Neural progenitor cell (in vitro differentiated cells): Measurements from ENCODE around the gene SLC25A34. TPM values are rescaled to one million over a fixed set of nuclear protein-coding genes. Genes with fewer than 3 reads are reported as not detected.

Source experiments
- DNase-seq: peaks from one replicate; pipeline ENCODE4 v3.0.0-alpha.2; 2016; ENCODE audit warnings: low spot score
- H2AFZ ChIP-seq: fragments of 200-600 bp; sonication (generic); replicated peaks from 2 replicates; pipeline ENCODE4 v1.6.1; 2016; ENCODE audit warnings: antibody characterized with exemption
- H3F3A ChIP-seq: fragments of 200-600 bp; sonication (generic); 2 replicates; pipeline ENCODE4 v1.6.1; 2016; ENCODE audit warnings: antibody characterized with exemption, low read depth
- H3K27ac ChIP-seq: fragments of 200-600 bp; sonication (generic); 2 replicates; pipeline ENCODE4 v1.5.1; 2016; ENCODE audit warnings: mild to moderate bottlenecking
- H3K27me3 ChIP-seq: fragments of 200-600 bp; sonication (generic); 2 replicates; pipeline ENCODE4 v1.6.1; 2016; ENCODE audit warnings: mild to moderate bottlenecking, moderate library complexity
- H3K36me3 ChIP-seq: fragments of 200-600 bp; sonication (generic); 2 replicates; pipeline ENCODE4 v1.5.1; 2016
- H3K4me1 ChIP-seq: fragments of 200-600 bp; sonication (generic); 2 replicates; pipeline ENCODE4 v1.6.1; 2016; ENCODE audit warnings: mixed run types
- H3K4me2 ChIP-seq: fragments of 200-600 bp; sonication (generic); 2 replicates; pipeline ENCODE4 v1.6.1; 2016
- H3K4me3 ChIP-seq: fragments of 200-600 bp; sonication (generic); 2 replicates; pipeline ENCODE4 v1.5.1; 2016
- H3K79me2 ChIP-seq: fragments of 200-600 bp; sonication (generic); 2 replicates; pipeline ENCODE4 v1.6.1; 2016; ENCODE audit warnings: low read depth
- H3K9ac ChIP-seq: fragments of 200-600 bp; sonication (generic); 2 replicates; pipeline ENCODE4 v1.6.1; 2016
- H3K9me3 ChIP-seq: fragments of 200-600 bp; sonication (generic); 2 replicates; pipeline ENCODE4 v1.5.1; 2016; ENCODE audit warnings: low read depth
- H4K20me1 ChIP-seq: fragments of 200-600 bp; sonication (generic); 2 replicates; pipeline ENCODE4 v1.6.1; 2016; ENCODE audit warnings: low read depth
- H3K27ac Mint-ChIP-seq: 3 replicates; pipeline ENCODE4 v1.8.0; 2021; ENCODE audit warnings: mixed read lengths
- H3K27me3 Mint-ChIP-seq: 2 replicates; pipeline ENCODE4 v1.8.0; 2022; ENCODE audit warnings: low read depth, mild to moderate bottlenecking, inconsistent platforms, moderate library complexity, mixed read lengths; ENCODE audit not compliant: insufficient read depth
- H3K36me3 Mint-ChIP-seq: 3 replicates; pipeline ENCODE4 v1.8.0; 2021; ENCODE audit warnings: mixed read lengths
- H3K4me1 Mint-ChIP-seq: 3 replicates; pipeline ENCODE4 v1.8.0; 2021; ENCODE audit warnings: mixed read lengths
- H3K4me3 Mint-ChIP-seq: 3 replicates; pipeline ENCODE4 v1.8.0; 2021; ENCODE audit warnings: mild to moderate bottlenecking, moderate library complexity, mixed read lengths
- H3K9me3 Mint-ChIP-seq: 3 replicates; pipeline ENCODE4 v1.8.0; 2020; ENCODE audit warnings: mixed read lengths
- EZH2 ChIP-seq: fragments of 200-600 bp; sonication (generic); IDR thresholded peaks from 2 replicates; pipeline ENCODE4 v1.6.1; 2017; ENCODE audit warnings: antibody characterized with exemption, mild to moderate bottlenecking, moderate library complexity
- EZH2phosphoT487 ChIP-seq: fragments of 200-600 bp; sonication (generic); IDR thresholded peaks from 2 replicates; pipeline ENCODE4 v1.6.1; 2017; ENCODE audit warnings: antibody characterized with exemption
- total RNA-seq: library from RNA; depleted of rRNA; stranded (reverse); fragments of >200 nt; gene quantifications from 2 replicates; pipeline ENCODE4 v1.2.3, GENCODE V29; 2015; ENCODE audit warnings: low replicate concordance
- TF ChIP-seq, protein P1 (sequence below): fragments of 200-600 bp; sonication (generic); IDR thresholded peaks from 2 replicates; pipeline ENCODE4 v1.5.1; 2017; ENCODE audit warnings: antibody characterized with exemption, mild to moderate bottlenecking

The SLC25A34 gene
- total RNA-seq, 1 donor from 2014 or later = 0.34 TPM

DNA sequence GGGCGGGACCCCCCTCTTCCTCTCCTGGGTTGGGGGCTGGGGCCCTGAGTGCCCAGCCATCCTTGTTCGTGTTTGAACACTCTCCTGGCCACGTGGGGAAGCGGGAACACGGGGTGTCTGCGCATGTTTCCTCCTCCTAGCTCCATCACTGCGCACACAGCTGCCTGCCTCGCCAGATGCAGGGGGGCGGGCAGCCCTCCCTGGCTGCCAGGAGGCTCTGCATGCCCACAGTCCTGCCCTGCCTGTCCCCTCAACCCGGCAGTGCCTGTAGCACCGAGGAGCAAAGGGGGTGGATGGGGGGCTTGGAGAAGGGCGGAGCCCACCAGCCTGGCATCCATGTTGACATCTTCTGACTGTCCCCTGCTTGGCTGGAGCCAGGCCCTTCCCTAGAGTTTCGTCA is 1.8 kb upstream of the SLC25A34 start:
- no peaks in the 10 kb centered on the region for H4K20me1 ChIP-seq
- no peaks in the 10 kb centered on the region for H3K27me3 ChIP-seq
- no peaks in the 10 kb centered on the region for H3K4me1 ChIP-seq
- H3K36me3 ChIP-seq = no peaks in the 10 kb centered on the region
- H3K9me3 ChIP-seq = no peaks in the 10 kb centered on the region
- no peak overlapping the region for H2AFZ ChIP-seq
- H3K27ac ChIP-seq = no peak overlapping the region
- no peak overlapping the region for H3K9ac ChIP-seq
- H3F3A ChIP-seq = no peaks in the 10 kb centered on the region
- Mint-ChIP-seq H3K27ac (no peak overlapping the region), H3K4me1 (peaks cover 15% of the 10 kb centered on the region), H3K9me3 (no peaks in the 10 kb centered on the region), H3K36me3 (peaks cover 7% of the 10 kb centered on the region), H3K4me3 (no peak overlapping the region), H3K27me3 (peaks cover 3% of the 10 kb centered on the region)
- no peak overlapping the region for H3K4me3 ChIP-seq
- H3K4me2 ChIP-seq = no peak overlapping the region
- DNase-seq = no peak
- TF ChIP-seq EZH2 (no peak), EZH2phosphoT487 (no peak)
- TF ChIP-seq, protein P1, sequence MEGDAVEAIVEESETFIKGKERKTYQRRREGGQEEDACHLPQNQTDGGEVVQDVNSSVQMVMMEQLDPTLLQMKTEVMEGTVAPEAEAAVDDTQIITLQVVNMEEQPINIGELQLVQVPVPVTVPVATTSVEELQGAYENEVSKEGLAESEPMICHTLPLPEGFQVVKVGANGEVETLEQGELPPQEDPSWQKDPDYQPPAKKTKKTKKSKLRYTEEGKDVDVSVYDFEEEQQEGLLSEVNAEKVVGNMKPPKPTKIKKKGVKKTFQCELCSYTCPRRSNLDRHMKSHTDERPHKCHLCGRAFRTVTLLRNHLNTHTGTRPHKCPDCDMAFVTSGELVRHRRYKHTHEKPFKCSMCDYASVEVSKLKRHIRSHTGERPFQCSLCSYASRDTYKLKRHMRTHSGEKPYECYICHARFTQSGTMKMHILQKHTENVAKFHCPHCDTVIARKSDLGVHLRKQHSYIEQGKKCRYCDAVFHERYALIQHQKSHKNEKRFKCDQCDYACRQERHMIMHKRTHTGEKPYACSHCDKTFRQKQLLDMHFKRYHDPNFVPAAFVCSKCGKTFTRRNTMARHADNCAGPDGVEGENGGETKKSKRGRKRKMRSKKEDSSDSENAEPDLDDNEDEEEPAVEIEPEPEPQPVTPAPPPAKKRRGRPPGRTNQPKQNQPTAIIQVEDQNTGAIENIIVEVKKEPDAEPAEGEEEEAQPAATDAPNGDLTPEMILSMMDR = no peak
- no peaks in the 10 kb centered on the region for H3K79me2 ChIP-seq

DNA sequence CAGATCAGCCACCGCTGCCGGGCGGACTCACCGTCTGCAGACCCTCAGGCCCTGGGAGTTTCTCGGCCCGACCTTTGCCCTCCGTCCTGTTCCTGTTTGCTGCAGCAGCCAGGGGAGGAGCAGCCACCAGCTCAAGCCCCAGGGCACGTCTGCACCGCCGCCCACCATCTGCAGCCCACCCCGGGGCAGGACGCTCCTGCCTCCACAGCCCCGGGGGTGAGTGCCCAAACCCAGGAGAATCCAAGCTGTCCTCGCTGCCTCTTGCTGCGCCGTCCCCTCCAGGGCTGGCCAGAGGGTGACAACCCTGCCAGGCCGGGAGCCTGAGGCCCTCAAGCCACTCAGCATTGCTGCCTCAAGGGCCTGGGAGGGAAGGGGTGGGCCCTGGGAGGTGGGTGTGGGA is 1.2 kb upstream of the SLC25A34 start:
- Histone ChIP-seq H3K36me3 (no peaks in the 10 kb centered on the region), H3K9ac (no peak overlapping the region), H3K79me2 (no peaks in the 10 kb centered on the region), H3K4me2 (no peak overlapping the region), H4K20me1 (no peaks in the 10 kb centered on the region), H3F3A (peaks cover 3% of the 10 kb centered on the region), H3K27ac (no peak overlapping the region), H2AFZ (no peak overlapping the region), H3K4me1 (no peaks in the 10 kb centered on the region), H3K4me3 (no peak overlapping the region), H3K9me3 (no peaks in the 10 kb centered on the region), H3K27me3 (no peaks in the 10 kb centered on the region)
- no peak for DNase-seq
- Mint-ChIP-seq H3K27ac (no peak overlapping the region), H3K27me3 (peaks cover 3% of the 10 kb centered on the region), H3K4me1 (peaks cover 15% of the 10 kb centered on the region), H3K4me3 (no peak overlapping the region), H3K9me3 (no peaks in the 10 kb centered on the region), H3K36me3 (peaks cover 3% of the 10 kb centered on the region)
- TF ChIP-seq EZH2phosphoT487 = no peak
- no peak for TF ChIP-seq EZH2
- TF ChIP-seq, protein P1 = no peak

DNA sequence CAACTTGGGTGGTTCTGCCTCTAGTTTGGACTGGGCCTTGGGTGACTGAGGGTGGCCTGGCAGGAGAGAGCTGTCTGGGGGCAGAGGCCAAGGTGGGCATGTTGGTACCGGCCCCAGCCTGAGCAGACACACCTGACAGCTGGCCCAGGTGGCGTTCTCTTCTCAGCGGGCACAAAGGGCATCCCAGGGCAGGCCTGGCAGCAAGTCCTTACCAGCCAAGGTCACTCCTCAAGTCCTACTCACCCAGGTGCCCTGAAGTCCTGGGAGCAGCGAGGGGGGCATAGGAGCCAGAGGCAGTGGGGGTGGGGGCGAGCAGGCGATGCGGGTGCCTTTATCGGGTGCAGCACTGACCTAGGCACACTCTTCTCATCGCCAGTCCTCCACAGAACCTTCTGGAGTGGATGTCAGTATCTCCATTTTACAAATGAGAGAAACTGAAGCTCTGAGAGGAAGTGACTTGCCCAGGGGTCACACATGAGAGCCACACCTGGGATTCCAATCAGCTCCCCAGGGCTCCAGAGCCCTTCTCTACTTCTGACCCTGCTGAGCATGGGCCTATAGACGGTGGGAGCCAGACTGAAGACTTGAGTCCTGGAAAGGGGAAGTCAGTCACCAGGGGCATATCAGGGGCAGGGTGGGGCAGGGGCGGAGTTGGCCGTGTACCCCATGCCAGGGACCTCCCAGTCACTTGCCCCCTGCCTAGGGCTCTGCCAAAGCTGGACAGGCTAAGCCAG is 587 bp upstream of the SLC25A34 start:
- Histone ChIP-seq H2AFZ (no peak overlapping the region), H3K27me3 (no peaks in the 10 kb centered on the region), H3K9ac (no peak overlapping the region), H3K4me3 (no peak overlapping the region), H3K79me2 (no peaks in the 10 kb centered on the region), H4K20me1 (no peaks in the 10 kb centered on the region), H3K4me1 (no peaks in the 10 kb centered on the region), H3K4me2 (no peak overlapping the region), H3F3A (peaks cover 4% of the 10 kb centered on the region), H3K27ac (no peak overlapping the region), H3K9me3 (no peaks in the 10 kb centered on the region), H3K36me3 (no peaks in the 10 kb centered on the region)
- Mint-ChIP-seq H3K27me3 (peaks cover 3% of the 10 kb centered on the region), H3K27ac (no peak overlapping the region), H3K4me3 (no peak overlapping the region), H3K9me3 (no peaks in the 10 kb centered on the region), H3K36me3 (peaks cover 3% of the 10 kb centered on the region), H3K4me1 (peaks cover 15% of the 10 kb centered on the region)
- TF ChIP-seq EZH2 (no peak), EZH2phosphoT487 (no peak)
- no peak for DNase-seq

DNA sequence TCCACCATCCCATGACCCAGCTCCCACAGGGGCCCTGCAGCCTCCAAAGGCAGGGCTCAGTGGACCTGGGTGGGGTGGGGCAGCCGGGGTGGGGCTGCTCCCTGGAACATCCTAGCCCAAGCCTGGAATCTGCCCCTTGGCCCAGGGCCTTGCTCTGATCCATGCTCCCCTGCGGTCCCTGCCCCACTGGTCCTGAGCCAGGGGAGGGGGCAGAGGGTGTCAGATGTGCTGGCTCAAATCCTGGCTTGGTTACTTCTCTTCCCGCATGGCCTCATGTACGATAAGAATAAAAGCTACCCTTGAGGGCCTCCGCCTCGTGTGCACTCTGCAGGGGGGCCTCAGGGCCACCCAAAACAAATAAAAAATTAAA is 819 bp downstream of the SLC25A34 start:
- Histone ChIP-seq H3K4me3 (no peak overlapping the region), H3K79me2 (no peaks in the 10 kb centered on the region), H3K27ac (no peak overlapping the region), H2AFZ (no peak overlapping the region), H3K4me1 (peaks cover 9% of the 10 kb centered on the region), H3K27me3 (no peaks in the 10 kb centered on the region), H3K4me2 (no peak overlapping the region), H3K9me3 (no peaks in the 10 kb centered on the region), H3K9ac (no peak overlapping the region), H3K36me3 (no peaks in the 10 kb centered on the region), H4K20me1 (no peaks in the 10 kb centered on the region), H3F3A (peaks cover 4% of the 10 kb centered on the region)
- peaks cover 3% of the 10 kb centered on the region for H3K36me3 Mint-ChIP-seq
- no peaks in the 10 kb centered on the region for H3K9me3 Mint-ChIP-seq
- no peak for TF ChIP-seq EZH2
- no peak for TF ChIP-seq EZH2phosphoT487
- TF ChIP-seq, protein P1 = no peak
- peaks cover 22% of the 10 kb centered on the region for H3K4me1 Mint-ChIP-seq
- no peak for DNase-seq
- no peak overlapping the region for H3K27ac Mint-ChIP-seq
- no peak overlapping the region for H3K4me3 Mint-ChIP-seq
- H3K27me3 Mint-ChIP-seq = peaks cover 3% of the 10 kb centered on the region
